HG03039 (cell line): ENCODE measurements around the gene MPO.
A peak's percentile ranks its signal among the peaks of the same experiment; 100 is the strongest.

Experiments used
- ATAC-seq: cut with Tn5 transposase; IDR thresholded peaks from one replicate; pipeline ENCODE4 v1.9.1; 2021; ENCODE audit warnings: mild to moderate bottlenecking, moderate library complexity; ENCODE audit not compliant: unreplicated experiment

MPO gene

GRCh38 chr17:58280480-58281217 is at the start of gene MPO:
MPO (minus strand) TSS chr17:58280935; CDS start chr17:58280758, 177 bp downstream.
- no peak for ATAC-seq

GRCh38 chr17:58329810-58330537 is 49.2 kb upstream of the MPO start:
- ATAC-seq: peak; percentile 5

GRCh38 chr17:58329035-58329809 is 48.5 kb upstream of the MPO start:
- ATAC-seq: peak; percentile 40

GRCh38 chr17:58328195-58329034 is 47.7 kb upstream of the MPO start, which contains the start of gene TSPOAP1:
TSPOAP1 (minus strand) TSS chr17:58328795; CDS start chr17:58327920, 875 bp downstream.
- no peak for ATAC-seq

GRCh38 chr17:58327363-58328194 is 46.8 kb upstream of the MPO start:
- no peak for ATAC-seq

- no peak for ATAC-seq
Measured at GRCh38 chr17:58326609-58327362, 46.1 kb upstream of the MPO start.

GRCh38 chr17:58325976-58326468 is 45.3 kb upstream of the MPO start:
- ATAC-seq: no peak

GRCh38 chr17:58325289-58325726 is 44.6 kb upstream of the MPO start:
- ATAC-seq: no peak

- no peak for ATAC-seq
Measured at GRCh38 chr17:58324409-58325288, 43.9 kb upstream of the MPO start.

GRCh38 chr17:58324056-58324408 is 43.3 kb upstream of the MPO start:
- no peak for ATAC-seq

- ATAC-seq: no peak
Measured at GRCh38 chr17:58323366-58324055, 42.8 kb upstream of the MPO start.

GRCh38 chr17:58322581-58323185 is 41.9 kb upstream of the MPO start:
- no peak for ATAC-seq

GRCh38 chr17:58321571-58322525 is 41.1 kb upstream of the MPO start:
- no peak for ATAC-seq

- ATAC-seq: no peak
Measured at GRCh38 chr17:58320570-58321323, 40.0 kb upstream of the MPO start.

- ATAC-seq: no peak
Measured at GRCh38 chr17:58320163-58320558, 39.4 kb upstream of the MPO start.
